Measurements from ENCODE around the gene CA11. TPM values are rescaled to one million over a fixed set of nuclear protein-coding genes. Genes with fewer than 3 reads are reported as not detected.

Gene CA11
- total and polyA plus RNA-seq, 9 of the 15 experiments (the other 6 are each of a cell fraction or from before 2014, with no cell fraction given), result 2.9 to 19.9 (median 8.3) TPM

- TF ChIP-seq CTCFL (IDR thresholded peaks at IDR 0.05; ENCODE audit: borderline replicate concordance, insufficient read depth, low read depth, low read length, poor library complexity, severe bottlenecking) (no peak), PTRF (tag; IDR thresholded peaks at IDR 0.05) (peak; percentile 25; the same call in 1 of the 2 replicates), ZNF830 (CRISPR knock-in tag; IDR thresholded peaks at IDR 0.05) (peak; percentile 84; the same call in 1 of the 2 replicates), L3MBTL2 (IDR thresholded peaks at IDR 0.05) (no peak), FOXK2 (conservative IDR thresholded peaks at IDR 0.05 in 1 of 2, IDR thresholded peaks at IDR 0.05 in 1 of 2; ENCODE audit: low read depth in 2 of 2) (no peak), ZNF707 (CRISPR knock-in tag; conservative IDR thresholded peaks at IDR 0.05) (peak; percentile 41; the same call in 1 of the 2 replicates), DIDO1 (tag; IDR thresholded peaks at IDR 0.05; ENCODE audit: low read depth) (no peak), TEAD4 (IDR thresholded peaks at IDR 0.05; ENCODE audit: low read length) (no peak), TEAD4 (CRISPR knock-in tag; IDR thresholded peaks at IDR 0.05; ENCODE audit: borderline replicate concordance) (no peak), FIP1L1 (IDR thresholded peaks at IDR 0.05; ENCODE audit: low read depth, low read length, poor library complexity, severe bottlenecking) (no peak), HDAC3 (IDR thresholded peaks at IDR 0.05; ENCODE audit: borderline replicate concordance, partially characterized antibody) (no peak), TSC22D4 (tag; IDR thresholded peaks at IDR 0.05) (no peak), CGGBP1 (CRISPR knock-in tag; IDR thresholded peaks at IDR 0.05) (peak; percentile 0; the same call in 1 of the 2 replicates), ZNF584 (CRISPR knock-in tag; IDR thresholded peaks at IDR 0.05; ENCODE audit: low read depth) (0 out of 2 replicates have a peak, but pooled peaks have one; percentile 29), MTF1 (CRISPR knock-in tag; IDR thresholded peaks at IDR 0.05; ENCODE audit: borderline replicate concordance) (0 out of 2 replicates have a peak, but pooled peaks have one; percentile 18), KHSRP (IDR thresholded peaks at IDR 0.05) (no peak), FOXO4 (CRISPR knock-in tag; IDR thresholded peaks at IDR 0.05) (peak; percentile 68; the same call in 1 of the 2 replicates), E2F5 (CRISPR knock-in tag; IDR thresholded peaks at IDR 0.05) (no peak), ZNF184 (CRISPR knock-in tag; IDR thresholded peaks at IDR 0.05) (no peak), ZNF780A (CRISPR knock-in tag; IDR thresholded peaks at IDR 0.05) (no peak), NFRKB (IDR thresholded peaks at IDR 0.05; ENCODE audit: low read depth) (peak; percentile 14; the same call in 1 of the 2 replicates), ETV6 (IDR thresholded peaks at IDR 0.05; ENCODE audit: borderline replicate concordance in 1 of 2, low read depth in 2 of 2, low read length in 1 of 2) (no peak), ETV6 (CRISPR knock-in tag; IDR thresholded peaks at IDR 0.05; ENCODE audit: borderline replicate concordance) (no peak)
These were observed 26.0 kb downstream of the CA11 start (continued) for GRCh38 chr19:48619692-48620585.

Data from K562 (cell line).